Activated CD8-positive, alpha-beta memory T cell treated with anti-CD3 and anti-CD28 coated beads, Interleukin-2, amount 50 U/mL, for 4 hours (primary cell): ENCODE measurements around the gene CAMK1D.

Experiments used
- DNase-seq: peaks from one replicate; pipeline ENCODE4 v3.0.0-alpha.2; 2020

CAMK1D gene

DNA sequence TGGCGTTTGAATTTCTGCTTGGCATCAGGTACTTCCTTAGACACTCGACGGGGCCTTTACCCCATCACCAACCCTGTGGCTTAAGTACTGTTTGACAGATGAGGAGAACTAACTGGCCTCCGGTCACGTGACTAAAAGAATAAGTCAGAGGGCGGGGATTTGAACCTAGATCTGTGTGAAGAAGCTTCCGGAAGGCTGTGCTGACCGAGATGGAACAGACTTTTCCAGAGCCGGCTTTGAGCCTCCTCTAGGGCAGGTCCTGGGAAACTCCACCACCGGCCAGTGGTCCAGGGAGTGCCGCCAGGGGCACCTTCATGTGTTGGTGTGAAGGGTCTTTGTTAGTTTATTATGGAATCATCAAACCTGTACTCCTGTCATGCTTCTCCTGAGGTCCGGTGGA lies 26.9 kb downstream of the CAMK1D start:
- DNase-seq: no peak

DNA sequence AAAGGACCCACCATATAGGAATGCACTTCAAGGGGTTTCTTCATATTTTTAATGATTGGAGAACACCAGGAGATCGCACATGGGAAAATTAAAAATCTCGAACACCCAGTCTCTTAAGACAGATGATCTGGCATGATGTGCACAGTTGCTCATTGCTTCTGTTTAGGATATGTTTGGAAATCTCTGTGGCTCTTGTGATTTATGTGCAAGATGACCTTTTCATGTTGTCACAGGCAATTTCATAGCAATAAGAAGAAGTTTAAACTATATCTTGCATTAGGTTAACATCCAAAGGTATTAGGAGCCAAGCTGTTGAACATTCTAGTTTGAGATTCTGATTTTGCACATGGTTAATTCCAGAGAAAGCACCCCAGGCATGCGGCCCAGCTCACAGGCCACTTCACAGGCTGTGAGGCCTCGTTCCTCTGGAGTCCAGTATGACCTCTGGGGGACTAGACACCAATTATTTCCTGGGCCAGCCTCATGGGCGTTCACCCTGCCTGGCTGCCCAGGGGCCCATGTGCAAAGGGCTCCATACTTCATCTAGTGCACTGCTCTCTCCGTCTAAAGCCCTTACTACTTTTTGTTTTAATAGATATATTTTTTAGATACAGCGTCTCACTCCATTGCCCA lies 28.4 kb downstream of the CAMK1D start:
- no peak for DNase-seq

DNA sequence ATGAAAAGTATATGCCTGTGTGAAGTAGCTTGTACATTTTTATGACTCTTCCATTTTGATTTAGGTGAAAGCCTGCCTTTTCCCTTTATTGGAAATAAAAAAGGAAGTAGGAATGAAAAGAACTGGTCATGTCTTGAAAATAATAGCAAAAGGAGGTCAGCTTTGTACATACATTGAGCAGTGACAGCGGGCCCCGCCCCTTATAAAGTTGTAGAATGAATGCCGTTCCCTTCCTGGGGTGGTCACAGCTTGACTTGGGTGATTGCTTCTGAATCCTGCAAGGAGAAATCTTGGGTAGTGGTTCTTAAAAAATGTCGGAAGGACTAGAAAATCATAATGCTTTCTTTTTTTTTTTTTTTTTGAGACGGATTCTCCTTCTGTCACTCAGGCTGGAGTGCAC lies 31.7 kb downstream of the CAMK1D start:
- no peak for DNase-seq

DNA sequence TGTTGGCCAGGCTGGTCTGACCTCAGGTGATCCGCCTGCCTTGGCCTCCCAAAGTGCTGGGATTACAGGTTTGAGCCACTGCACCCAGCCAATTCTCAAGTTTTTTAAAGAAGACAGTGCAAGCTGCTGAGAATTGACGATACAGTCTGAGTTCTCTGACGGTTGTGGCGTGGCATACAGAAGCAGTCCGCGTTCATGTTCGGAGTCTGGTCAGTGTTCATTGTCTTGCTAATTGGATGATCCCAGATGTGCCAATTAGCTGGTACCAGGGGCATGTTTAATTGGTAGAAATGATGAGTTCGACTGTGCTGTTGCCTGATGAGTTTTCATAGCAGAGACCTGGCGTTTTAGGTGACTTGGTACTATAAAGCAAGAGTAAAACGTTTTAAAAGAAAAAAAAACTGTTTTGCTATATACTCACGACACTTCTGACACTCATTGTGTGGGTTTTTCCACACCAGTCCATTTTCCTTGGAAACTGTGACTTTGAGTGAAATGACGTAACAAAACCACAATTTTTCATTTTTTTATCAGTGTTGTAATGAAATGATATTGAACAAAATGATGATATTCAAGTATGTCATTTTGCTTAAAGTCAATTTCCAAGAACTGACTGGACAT lies 32.3 kb downstream of the CAMK1D start:
- no peak for DNase-seq

DNA sequence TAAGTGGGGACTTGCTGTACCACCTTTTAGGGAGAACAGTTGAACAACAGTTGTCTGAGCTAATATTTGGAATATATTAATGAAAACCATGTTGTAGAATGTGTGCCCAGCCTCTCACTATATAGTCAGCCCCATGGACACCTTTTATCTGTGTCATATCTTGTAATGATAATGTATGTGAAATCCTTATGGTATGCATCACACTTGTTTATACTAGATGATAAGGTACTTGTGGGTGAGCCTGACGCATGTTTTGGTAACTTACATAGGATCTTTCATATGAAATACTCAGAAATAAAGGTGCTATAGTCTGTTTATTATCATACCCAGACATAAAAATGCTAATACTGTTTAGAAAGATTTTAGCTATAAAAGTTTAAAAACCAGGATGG lies 32.8 kb downstream of the CAMK1D start:
- DNase-seq: no peak

DNA sequence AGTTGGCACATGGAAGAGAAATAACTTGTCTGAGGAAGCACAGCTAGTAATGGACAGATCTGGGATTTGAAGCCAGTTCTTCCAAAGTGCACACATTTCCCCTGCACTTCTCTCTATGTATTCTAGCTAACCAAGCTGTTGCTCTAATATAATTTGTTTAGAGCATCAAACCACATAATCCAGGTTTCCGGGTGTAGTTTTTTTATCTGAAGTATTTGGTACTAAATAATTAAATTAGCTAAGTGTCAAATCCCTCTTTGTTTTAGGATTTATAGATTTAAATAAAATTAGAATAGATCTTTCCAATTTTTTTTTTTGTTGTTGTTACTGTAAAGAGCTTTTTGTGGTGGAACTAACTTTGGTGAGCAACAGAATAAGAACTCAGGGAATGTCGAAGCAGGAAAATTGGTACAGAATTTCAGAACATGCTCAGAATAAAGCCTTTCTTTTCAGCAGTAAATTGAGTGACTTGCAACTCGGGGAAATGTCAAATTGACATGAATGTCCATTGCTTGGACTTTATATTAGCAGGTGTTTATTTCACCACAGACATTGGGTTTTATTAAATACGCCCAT lies 33.7 kb downstream of the CAMK1D start:
- DNase-seq: no peak

DNA sequence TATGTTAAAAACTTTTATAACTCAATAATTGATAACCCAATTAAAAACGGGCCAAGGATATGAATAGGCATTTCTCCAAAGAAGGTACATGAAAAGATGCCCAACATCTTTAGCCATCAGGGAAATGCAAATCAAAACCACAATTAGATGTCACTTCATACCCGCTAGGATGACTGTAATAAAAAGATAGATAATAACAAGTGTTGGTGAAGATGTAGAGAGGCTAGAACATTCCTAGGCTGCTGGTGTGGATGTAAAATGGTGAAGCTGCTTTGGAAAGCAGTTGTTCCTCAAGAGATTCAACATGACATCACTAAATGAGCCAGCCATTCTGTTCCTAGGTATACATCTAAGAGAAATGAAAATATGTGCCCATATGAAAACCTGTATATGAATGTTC lies 35.6 kb downstream of the CAMK1D start:
- DNase-seq: no peak

DNA sequence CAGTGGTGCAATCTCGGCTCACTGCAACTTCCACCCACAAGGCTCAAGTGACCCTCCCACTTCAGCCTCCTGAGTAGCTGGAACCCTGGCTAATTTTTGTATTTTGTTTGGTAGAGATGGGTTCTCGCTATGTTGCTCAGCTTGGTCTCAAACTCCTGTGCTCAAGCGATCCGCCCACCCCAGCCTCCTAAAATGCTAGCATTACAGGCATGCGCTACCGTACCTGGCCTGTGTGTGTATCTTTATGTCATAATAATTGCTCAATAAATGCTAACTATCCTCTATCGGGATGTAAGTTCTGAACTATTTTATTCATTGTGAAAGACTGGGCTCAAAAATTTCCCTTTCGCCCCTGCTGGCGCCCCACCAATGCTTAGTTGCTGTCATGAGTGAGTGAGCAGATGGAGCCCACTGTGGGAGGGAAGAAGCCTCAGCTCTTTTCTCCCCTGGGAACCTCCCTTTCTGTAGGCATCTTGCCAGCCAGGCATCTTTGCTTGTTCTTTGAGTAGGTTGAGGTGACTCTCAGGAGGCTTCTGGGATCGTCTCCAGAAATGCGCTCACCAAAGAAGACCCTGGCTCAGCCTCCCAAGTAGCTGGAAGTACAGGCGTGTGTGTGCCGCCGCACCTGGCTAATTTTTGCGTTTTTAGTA lies 38.3 kb downstream of the CAMK1D start:
- DNase-seq: no peak

DNA sequence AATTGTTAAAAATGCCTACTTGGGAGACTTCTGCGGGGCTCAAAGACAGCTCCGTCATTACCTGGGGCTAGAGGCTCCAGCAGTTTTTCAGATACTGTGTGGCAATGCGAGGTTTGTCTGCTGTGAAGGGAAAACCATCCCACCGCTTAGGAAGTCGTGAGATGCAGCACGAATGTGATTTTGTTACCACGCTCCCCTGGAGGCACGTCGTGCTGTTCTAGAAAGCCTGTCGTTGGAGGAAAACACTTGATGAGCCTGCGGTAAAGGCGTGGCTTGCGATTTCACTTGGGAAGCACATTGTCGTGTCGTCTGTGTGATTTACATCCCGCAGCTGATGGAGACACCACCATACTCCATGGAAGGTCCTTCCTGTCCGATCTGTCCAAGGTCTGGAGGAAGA lies 39.3 kb downstream of the CAMK1D start:
- no peak for DNase-seq

DNA sequence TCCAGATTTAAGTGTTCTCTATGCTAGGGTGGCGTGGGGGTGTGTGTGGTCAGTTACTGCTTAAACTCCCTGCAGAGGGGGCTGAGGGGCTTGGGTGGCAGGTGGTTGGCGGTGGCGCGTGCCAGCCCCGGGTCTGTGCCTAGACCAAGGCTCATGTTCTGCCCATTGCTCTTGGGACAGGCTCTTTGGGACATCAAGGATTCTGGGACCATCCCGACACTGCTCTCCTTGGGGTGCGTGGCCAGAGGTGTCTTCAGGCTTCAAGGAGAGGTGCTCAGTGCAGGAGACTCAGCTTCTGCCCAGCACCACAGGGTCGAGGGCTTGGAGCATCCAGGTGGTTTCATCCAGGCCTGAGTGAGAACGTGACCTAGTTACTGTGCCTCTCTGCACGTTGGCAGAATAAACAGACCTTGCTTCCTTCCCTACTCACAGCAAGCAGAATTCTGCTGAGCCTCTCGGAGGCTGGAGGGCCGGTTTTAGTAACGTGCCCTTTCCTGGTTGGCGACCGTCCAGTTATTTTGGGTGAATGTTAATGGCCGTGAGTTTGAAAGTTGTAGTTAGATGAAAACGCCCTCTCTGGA lies 39.9 kb downstream of the CAMK1D start:
- no peak for DNase-seq

DNA sequence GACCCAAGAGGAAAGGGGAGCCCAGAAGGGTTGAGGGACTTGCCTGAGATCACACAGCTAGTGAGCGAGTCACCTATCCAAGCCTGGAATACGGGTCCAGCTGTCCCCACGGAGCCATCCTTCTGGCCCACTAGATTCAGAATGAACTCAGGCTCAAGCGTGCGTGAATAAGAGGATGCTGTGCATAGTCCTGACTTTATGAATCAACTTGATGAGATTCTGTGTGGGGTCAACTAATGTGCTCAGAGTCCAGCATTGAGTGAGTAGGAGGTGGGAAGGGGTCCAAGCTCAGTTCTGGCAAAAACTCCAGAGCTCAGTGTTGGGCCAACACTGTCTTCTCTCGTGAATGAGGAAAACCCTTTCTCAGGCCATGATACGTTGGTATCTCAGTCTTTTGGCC lies 41.4 kb downstream of the CAMK1D start:
- no peak for DNase-seq

DNA sequence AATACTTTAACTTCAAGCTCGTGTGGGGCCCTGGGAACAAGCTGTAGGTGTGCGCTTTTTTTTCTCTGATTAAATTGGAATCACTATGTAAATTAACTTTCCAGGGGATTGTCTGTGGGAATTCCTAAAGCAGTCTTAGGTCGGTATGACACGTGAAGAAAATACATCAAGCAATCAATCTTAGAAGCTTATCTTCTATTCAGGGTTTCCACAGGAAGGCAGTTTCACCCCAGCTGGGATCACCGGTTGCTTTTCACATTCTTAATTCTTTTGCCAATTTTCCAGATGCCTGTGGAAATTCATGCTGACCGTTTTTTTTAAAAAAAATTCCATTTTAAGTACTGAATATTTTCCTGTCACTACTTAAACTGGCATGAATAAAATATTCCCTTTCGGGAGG lies 41.9 kb downstream of the CAMK1D start:
- no peak for DNase-seq

DNA sequence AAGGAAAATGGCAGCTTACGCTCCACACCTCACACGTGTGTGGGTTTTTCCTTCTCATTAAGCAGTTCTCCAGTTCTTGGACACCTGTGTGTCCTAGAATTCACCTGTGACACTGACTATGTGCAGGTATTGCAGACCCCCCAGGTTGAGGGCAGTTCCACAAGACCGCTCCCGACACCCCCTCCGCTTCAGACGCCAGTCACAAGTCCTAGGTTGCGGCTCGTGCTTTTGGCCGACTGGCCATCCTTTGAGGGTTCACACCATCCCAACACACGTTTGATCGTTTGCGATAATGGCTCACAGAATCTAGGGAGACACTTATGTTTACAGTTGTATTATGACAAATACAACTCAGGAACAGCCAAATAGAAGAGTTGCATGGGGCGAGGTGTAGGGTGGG lies 44.5 kb downstream of the CAMK1D start:
- no peak for DNase-seq

DNA sequence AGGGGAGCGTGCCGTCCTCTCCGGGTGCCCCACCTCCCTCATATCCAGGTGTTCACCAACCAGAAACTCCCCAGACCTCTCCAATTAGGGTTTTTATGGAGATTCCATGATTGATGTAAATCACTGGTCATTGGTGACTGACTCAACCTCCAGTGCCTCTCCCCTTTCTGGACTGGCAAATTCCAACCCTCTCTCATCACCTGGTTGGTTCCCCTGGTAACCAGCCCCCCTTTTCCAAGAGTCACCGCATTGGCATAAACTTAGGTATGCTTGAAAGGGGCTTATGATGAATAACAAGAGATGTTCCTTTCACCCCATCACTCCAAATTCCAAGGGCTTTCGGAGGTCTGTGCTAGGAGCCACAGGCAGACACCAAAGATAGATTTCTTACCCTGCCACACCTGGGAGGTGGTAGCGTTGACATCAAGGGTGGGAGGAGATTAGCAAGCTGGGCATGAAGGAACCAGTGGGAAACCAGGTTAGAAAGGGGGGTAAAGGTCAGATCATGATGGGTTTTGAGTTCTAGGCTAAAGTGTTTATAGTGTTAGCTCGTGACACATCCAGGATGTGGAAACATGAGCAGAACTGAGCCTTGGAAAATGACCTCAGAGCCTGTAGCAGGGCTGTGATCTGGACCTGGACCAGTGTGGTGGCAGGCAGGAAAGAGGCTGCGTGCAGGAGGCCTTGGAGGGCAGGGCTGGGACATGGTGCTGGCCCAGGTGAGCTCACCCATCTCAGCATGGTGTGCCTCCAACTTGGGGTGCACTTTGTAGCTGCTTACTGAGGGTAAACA lies 45.1 kb downstream of the CAMK1D start:
- no peak for DNase-seq

DNA sequence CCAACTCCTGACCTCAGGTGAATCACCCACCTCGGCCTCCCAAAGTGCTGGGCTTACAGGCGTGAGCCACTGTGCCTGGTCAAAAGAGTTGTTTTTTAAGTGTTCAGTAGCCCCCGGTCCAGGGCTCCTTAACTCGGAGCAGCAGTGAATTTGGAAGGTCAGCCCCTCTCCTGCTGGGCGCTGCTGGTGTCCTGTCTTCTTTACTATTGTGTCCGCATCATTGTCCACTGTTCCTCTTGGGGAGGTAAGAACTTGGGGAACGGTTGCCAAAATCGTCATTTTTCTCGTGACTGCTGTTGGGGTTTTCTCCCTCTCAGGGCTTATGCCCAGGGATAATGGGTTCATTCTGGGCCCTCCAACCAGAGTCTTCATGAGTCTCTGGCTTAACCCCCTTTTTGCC lies 46.7 kb downstream of the CAMK1D start:
- no peak for DNase-seq

DNA sequence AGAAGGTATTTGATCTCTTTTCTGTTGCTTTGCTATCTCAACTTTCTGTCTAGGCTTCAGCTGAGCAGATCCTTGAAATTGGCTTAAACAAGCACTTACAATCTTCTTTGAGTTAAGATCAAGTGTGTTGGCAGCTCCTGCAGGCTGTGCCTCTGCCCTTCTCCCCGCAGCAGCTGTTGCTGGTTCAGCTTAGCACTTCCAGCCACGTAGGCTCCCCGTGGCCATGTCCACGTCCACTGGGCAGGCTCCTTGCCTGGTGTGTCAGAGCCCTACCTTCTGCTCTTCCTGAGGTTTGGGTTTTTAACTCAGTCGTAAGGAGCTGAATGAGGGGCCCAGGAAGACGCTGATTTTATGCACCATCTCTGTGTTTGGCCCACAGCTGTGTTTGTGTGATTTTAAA lies 47.2 kb downstream of the CAMK1D start:
- no peak for DNase-seq

DNA sequence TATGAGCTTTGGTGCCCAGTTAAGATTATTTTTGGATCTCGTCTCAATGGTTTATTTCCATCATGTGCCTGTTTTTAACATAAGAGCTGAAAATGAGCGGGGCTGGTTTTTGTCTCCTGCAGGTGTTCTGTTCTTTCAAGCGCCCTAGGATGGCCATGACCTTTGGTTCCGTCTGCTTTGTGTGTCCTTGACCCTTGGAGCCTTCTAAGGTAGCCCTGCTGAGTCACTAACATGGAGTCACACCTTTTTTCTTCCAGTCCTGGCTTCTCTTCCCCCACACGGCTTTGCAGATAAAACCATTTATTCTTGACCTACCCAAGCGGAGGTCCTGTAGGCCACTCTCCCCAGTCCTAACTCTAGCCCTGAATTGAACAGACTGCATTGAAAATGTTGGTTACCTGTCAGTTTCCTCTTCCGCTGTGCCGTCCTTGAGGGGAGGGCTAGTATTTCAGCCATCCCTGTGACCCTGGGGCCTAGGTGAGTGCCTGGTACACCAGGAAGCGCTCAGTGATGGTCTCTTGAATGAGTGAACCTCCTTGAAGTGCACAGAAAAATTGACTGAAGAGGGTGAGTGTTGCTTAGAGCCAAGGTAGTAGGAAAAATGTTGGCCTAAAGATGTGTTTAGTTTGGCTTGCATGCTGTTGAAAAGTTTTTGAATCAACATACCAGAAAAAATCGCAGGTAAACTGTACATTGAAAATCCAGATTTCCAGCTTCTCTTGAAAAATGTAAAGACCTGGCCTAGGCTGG lies 48.0 kb downstream of the CAMK1D start:
- no peak for DNase-seq

DNA sequence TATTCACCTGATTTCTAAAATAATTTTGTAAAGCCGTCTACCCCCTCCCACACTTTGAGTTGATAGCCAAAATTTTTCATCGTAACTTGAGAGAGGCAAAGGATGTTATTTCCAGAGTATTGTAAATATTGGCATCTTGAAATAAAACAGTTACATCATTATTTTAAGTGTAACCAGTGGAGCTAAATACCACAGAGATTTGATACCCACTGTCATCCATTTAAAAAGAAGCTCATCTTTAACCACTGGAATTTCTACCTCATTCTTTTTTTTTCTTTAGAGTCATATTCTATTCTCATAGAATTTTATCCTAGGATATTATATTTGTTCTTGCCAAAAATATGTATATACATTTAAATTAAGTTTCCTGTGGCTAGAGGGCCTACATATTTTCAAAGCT lies 48.6 kb downstream of the CAMK1D start:
- no peak for DNase-seq

DNA sequence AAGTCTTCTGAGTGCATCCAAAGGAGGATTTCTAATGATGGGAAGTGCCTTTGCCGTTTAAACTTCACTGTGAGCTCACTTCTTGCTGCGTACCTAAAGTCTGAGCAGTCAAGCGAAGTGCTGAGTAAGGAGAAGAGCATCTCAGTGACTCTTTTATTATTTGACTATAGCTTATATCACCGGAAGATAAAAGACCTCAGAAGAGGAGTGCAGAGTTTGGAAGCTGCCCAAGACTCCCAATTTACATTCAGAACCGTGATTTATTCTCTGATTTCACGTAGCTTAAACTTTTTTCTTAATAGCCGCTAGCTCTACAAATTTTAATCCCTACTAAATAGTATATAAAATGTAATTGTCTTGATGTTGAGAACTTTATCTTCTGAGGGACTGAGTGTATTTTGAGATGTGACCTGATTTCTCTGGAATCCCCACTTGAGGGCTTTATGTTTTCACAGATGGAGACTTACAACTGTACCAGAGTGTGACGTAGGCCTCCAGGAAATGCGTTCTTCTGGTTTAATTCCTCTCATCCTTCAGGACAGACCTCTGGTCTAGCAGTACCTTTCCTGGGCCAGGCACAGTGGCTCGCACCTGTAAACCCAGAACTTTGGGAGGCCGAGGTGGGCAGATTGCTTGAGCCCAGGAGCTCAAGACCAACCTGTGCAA lies 51.1 kb downstream of the CAMK1D start:
- no peak for DNase-seq

DNA sequence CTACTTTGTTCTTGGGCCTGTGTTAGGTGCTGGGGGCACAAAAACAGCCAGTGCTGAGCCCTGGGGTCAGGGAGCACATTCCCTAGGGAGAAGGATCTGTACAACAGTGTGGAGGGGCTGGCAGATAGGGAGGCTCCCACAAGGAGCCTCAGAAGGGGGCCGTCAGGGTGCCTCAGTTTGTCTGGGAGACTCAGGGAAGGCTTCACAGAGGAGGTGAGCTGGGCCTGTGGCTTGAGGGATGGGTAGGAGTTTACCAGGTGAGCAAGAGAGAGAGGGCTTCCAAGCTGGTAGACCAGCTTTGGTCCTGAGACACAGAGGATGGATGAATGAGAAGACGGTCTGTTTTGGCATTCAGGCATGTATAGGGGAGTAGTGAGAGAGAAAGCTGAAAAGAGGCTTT lies 52.1 kb downstream of the CAMK1D start:
- DNase-seq: no peak

DNA sequence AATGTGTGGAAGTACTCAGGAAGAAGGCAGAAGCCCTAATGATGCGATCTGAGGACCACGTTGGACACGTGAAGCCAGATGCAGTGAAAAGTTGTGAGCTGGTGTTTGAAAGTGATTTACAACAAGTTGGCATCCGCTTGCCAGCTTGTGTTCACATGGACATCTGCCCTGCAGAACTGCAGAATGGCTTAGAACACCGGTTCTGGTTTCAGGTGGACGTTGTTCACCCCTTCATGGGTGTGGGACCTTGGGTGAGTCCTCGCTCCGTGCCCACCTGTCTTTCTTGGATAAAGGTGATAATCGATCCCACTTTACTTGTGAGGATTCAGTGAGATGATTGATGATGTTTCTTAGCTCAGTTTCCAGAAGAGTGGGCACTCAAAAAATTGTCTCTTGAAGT lies 53.8 kb downstream of the CAMK1D start:
- DNase-seq: no peak
